Measurements from ENCODE around the gene CD74. TPM values are rescaled to one million over a fixed set of nuclear protein-coding genes. Genes with fewer than 3 reads are reported as not detected.
"Not testable (repeated sequence)": the region's sequence is repeated elsewhere in the genome, so short reads cannot be mapped to it uniquely, and the experiment has no call there.

CD74 gene
- 1.1 TPM in 1 of 2 replicates, not detected in the other for total RNA-seq (2014; rRNA removed; shearing (Covaris generic))

GRCh38 chr5:150412319-150413175, at the start of gene CD74:
Gene CD74, minus strand, starts transcription at chr5:150412910. Its CDS starts 161 bp downstream, at chr5:150412749.
- peak; percentile 63 for DNase-seq (ENCODE audit: low spot score)

GRCh38 chr5:150461231-150461630, 48.5 kb upstream of the CD74 start:
- DNase-seq (ENCODE audit: low spot score), result no peak

- DNase-seq (ENCODE audit: low spot score), result no peak
These were observed 48.1 kb upstream of the CD74 start for GRCh38 chr5:150460781-150461180.

GRCh38 chr5:150458802-150459557, 46.3 kb upstream of the CD74 start:
- DNase-seq (ENCODE audit: low spot score), result peak; percentile 74

GRCh38 chr5:150457562-150458240, 45.0 kb upstream of the CD74 start:
- no peak for DNase-seq (ENCODE audit: low spot score)

GRCh38 chr5:150457121-150457520, 44.4 kb upstream of the CD74 start:
- DNase-seq (ENCODE audit: low spot score), result no peak

GRCh38 chr5:150454492-150455229, 42.0 kb upstream of the CD74 start:
- DNase-seq (ENCODE audit: low spot score), result no peak

GRCh38 chr5:150454027-150454426, 41.3 kb upstream of the CD74 start:
- not testable (repeated sequence) for DNase-seq (ENCODE audit: low spot score)

GRCh38 chr5:150452914-150453313, 40.2 kb upstream of the CD74 start:
- no peak for DNase-seq (ENCODE audit: low spot score)

GRCh38 chr5:150451594-150451993, 38.9 kb upstream of the CD74 start:
- DNase-seq (ENCODE audit: low spot score), result no peak

- DNase-seq (ENCODE audit: low spot score), result peak; percentile 95
These were observed 37.0 kb upstream of the CD74 start, which contains the start of gene RPS14 for GRCh38 chr5:150449517-150450339. Gene RPS14, minus strand, starts transcription at chr5:150449739. Its CDS starts 2,006 bp downstream, at chr5:150447733.

- peak; percentile 33 for DNase-seq (ENCODE audit: low spot score)
These were observed 36.3 kb upstream of the CD74 start for GRCh38 chr5:150448952-150449516.

- peak; percentile 30 for DNase-seq (ENCODE audit: low spot score)
These were observed 35.6 kb upstream of the CD74 start for GRCh38 chr5:150448334-150448733.

GRCh38 chr5:150447188-150447587, 34.5 kb upstream of the CD74 start:
- DNase-seq (ENCODE audit: low spot score), result no peak

GRCh38 chr5:150446583-150446982, 33.9 kb upstream of the CD74 start:
- DNase-seq (ENCODE audit: low spot score), result no peak

GRCh38 chr5:150446088-150446487, 33.4 kb upstream of the CD74 start:
- no peak for DNase-seq (ENCODE audit: low spot score)

GRCh38 chr5:150444770-150445169, 32.1 kb upstream of the CD74 start:
- DNase-seq (ENCODE audit: low spot score), result no peak

- DNase-seq (ENCODE audit: low spot score), result no peak
These were observed 30.7 kb upstream of the CD74 start for GRCh38 chr5:150443242-150444075.

GRCh38 chr5:150442699-150443080, 30.0 kb upstream of the CD74 start:
- DNase-seq (ENCODE audit: low spot score), result no peak

All from A172 (cell line).